ENCODE measurements around the gene GNAL.
"Not testable (repeated sequence)": the region's sequence is repeated elsewhere in the genome, so short reads cannot be mapped to it uniquely, and the experiment has no call there.

The GNAL gene

GRCh38 chr18:11688972-11689668 lies at the start of gene GNAL:
Gene GNAL (plus strand): TSS chr18:11689264. CDS start chr18:11689564, 300 bp downstream.
- DNase-seq: peak in 46 of 51 donors; percentile 12 to 81 (median 60)

- not testable (repeated sequence) for DNase-seq
These were observed 41.8 kb upstream of the GNAL start for GRCh38 chr18:11647310-11647709.

- DNase-seq: not testable (repeated sequence)
These were observed 41.3 kb upstream of the GNAL start for GRCh38 chr18:11647804-11648203.

- DNase-seq: no peak
These were observed 39.2 kb upstream of the GNAL start for GRCh38 chr18:11649839-11650238.

- DNase-seq: no peak
These were observed 37.2 kb upstream of the GNAL start for GRCh38 chr18:11651899-11652298.

- no peak for DNase-seq
These were observed 35.5 kb upstream of the GNAL start for GRCh38 chr18:11653521-11653920.

- peak in 32 of 51 donors; percentile 2 to 67 (median 18) for DNase-seq
These were observed 34.1 kb upstream of the GNAL start for GRCh38 chr18:11654736-11655605.

GRCh38 chr18:11655606-11655932 lies 33.5 kb upstream of the GNAL start:
- no peak for DNase-seq

- no peak for DNase-seq
These were observed 31.9 kb upstream of the GNAL start for GRCh38 chr18:11657152-11657551.

- no peak for DNase-seq
These were observed 31.5 kb upstream of the GNAL start for GRCh38 chr18:11657554-11657953.

GRCh38 chr18:11658019-11658418 lies 31.0 kb upstream of the GNAL start:
- no peak for DNase-seq

GRCh38 chr18:11658989-11659388 lies 30.1 kb upstream of the GNAL start:
- DNase-seq: no peak

GRCh38 chr18:11660691-11661090 lies 28.4 kb upstream of the GNAL start:
- no peak for DNase-seq

- DNase-seq: no peak
These were observed 27.6 kb upstream of the GNAL start for GRCh38 chr18:11661430-11661829.

GRCh38 chr18:11663439-11664029 lies 25.5 kb upstream of the GNAL start:
- no peak for DNase-seq

- no peak for DNase-seq
These were observed 24.8 kb upstream of the GNAL start for GRCh38 chr18:11664286-11664685.

- no peak for DNase-seq
These were observed 23.9 kb upstream of the GNAL start for GRCh38 chr18:11665146-11665545.

GRCh38 chr18:11665587-11665986 lies 23.5 kb upstream of the GNAL start:
- DNase-seq: no peak

GRCh38 chr18:11666176-11666575 lies 22.9 kb upstream of the GNAL start:
- DNase-seq: no peak

GRCh38 chr18:11666831-11667230 lies 22.2 kb upstream of the GNAL start:
- DNase-seq: no peak

GRCh38 chr18:11667578-11667977 lies 21.5 kb upstream of the GNAL start:
- no peak for DNase-seq

GRCh38 chr18:11668441-11669169 lies 20.5 kb upstream of the GNAL start:
- no peak for DNase-seq

Data from hypothalamus (tissue), 51 donors.